Panc1 (cell line): Measurements from ENCODE around the gene EYS. TPM values are rescaled to one million over a fixed set of nuclear protein-coding genes. Genes with fewer than 3 reads are reported as not detected.

ENCODE experiments used
- ATAC-seq: fragments of 200-7000 bp; cut with Tn5 transposase; 2 replicates; pipeline ENCODE4 v1.9.1; 2020; ENCODE audit warnings: mild to moderate bottlenecking, moderate library complexity
- BruUV-seq: library from RNA; stranded (reverse); fragments of 400-500 nt; replicated peaks from 2 replicates; lab custom pipeline; 2021; lab: Mats Ljungman, UMichigan
- CTCF ChIA-PET: fragments of 300-600 bp; sonication (Branson Sonifier 250); formaldehyde crosslinking; loops from one replicate; lab custom pipeline; 2022; ENCODE audit warnings: antibody characterized with exemption; lab: Charles Lee
- POLR2A ChIA-PET: fragments of 300-600 bp; sonication (Branson Sonifier 250); formaldehyde crosslinking; loops from one replicate; lab custom pipeline; 2022; ENCODE audit warnings: antibody characterized with exemption; lab: Charles Lee
- DNase-seq: peaks from one replicate; pipeline ENCODE4 v3.0.0-alpha.2; 2010; ENCODE audit warnings: low read depth, low spot score
- H3K27ac ChIP-seq: 2 replicates; pipeline ENCODE4 v1.5.1; 2011; ENCODE audit warnings: mild to moderate bottlenecking, low read length, inconsistent platforms
- H3K27me3 ChIP-seq: fragments of 200-500 bp; sonication (Bioruptor generic); 2 replicates; pipeline ENCODE4 v1.6.0; 2014; ENCODE audit warnings: low read length, inconsistent platforms; ENCODE audit not compliant: control insufficient read depth, insufficient read depth
- H3K36me3 ChIP-seq: fragments of 200-500 bp; sonication (Bioruptor generic); 2 replicates; pipeline ENCODE4 v1.5.1; 2014; ENCODE audit warnings: inconsistent platforms, mild to moderate bottlenecking, low read length, moderate library complexity; ENCODE audit not compliant: control insufficient read depth, insufficient read depth
- H3K4me1 ChIP-seq: 2 replicates; pipeline ENCODE4 v1.5.1; 2011; ENCODE audit warnings: inconsistent platforms, mild to moderate bottlenecking, low read length, moderate library complexity; ENCODE audit not compliant: control insufficient read depth, insufficient read depth
- H3K4me3 ChIP-seq, 2 experiments: 2 replicates each; pipeline ENCODE4 v1.5.1; 2011 to 2012; ENCODE audit warnings: low read depth in 2 of 2, low read length in 2 of 2, mild to moderate bottlenecking in 2 of 2, inconsistent platforms in 1 of 2, moderate library complexity in 1 of 2
- H3K9me3 ChIP-seq: fragments of 200-500 bp; sonication (Bioruptor generic); 2 replicates; pipeline ENCODE4 v1.5.1; 2014; ENCODE audit warnings: low read depth, mild to moderate bottlenecking, inconsistent platforms, low read length, moderate library complexity; ENCODE audit not compliant: control insufficient read depth, insufficient read depth
- CTCF ChIP-seq: fragments of 450-650 bp; IDR thresholded peaks from 2 replicates; pipeline ENCODE4 v1.5.1; 2017; ENCODE audit warnings: mild to moderate bottlenecking
- POLR2AphosphoS5 ChIP-seq: IDR thresholded peaks from 2 replicates; pipeline ENCODE4 v1.6.1; 2012; ENCODE audit warnings: mild to moderate bottlenecking, low read depth, low read length, moderate library complexity
- REST ChIP-seq, 2 experiments: IDR thresholded peaks; 2 replicates each; pipeline ENCODE4 v1.6.1; 2011 to 2012; ENCODE audit warnings: low read depth in 2 of 2, control low read depth in 1 of 2, low read length in 1 of 2, mild to moderate bottlenecking in 1 of 2, moderate library complexity in 1 of 2; ENCODE audit not compliant: insufficient read depth in 1 of 2
- SIN3A ChIP-seq: IDR thresholded peaks from 2 replicates; pipeline ENCODE4 v1.6.1; 2012; ENCODE audit warnings: low read depth, mild to moderate bottlenecking, low read length, moderate library complexity, borderline replicate concordance; ENCODE audit not compliant: insufficient read depth
- TCF7L2 ChIP-seq: IDR thresholded peaks from 2 replicates; pipeline ENCODE4 v1.6.1; 2011; ENCODE audit warnings: mild to moderate bottlenecking, low read depth, low read length, inconsistent platforms
- in situ Hi-C: cut with HindIII; loops from 2 replicates; pipeline ENCODE4 v1.10.0; 2016; ENCODE audit warnings: low sequenced_read_pairs, low pct_unique_long_range_greater_than_20kb
- intact Hi-C: fragments of 100-400 bp; cut with micrococcal nuclease; formaldehyde crosslinking; loops from one replicate; pipeline ENCODE4 v1.10.0; 2022; ENCODE audit not compliant: unreplicated experiment
- total RNA-seq: library from RNA; stranded (reverse); gene quantifications from one replicate; pipeline ENCODE4 v1.2.1, GENCODE V29; 2021; ENCODE audit not compliant: unreplicated experiment

Gene EYS
- total RNA-seq, 1 experiment from 2014 or later, result not detected

- Histone ChIP-seq H3K4me3 (no peak overlapping the region), H3K9me3 (no peaks in the 10 kb centered on the region), H3K36me3 (no peaks in the 10 kb centered on the region), H3K4me1 (no peaks in the 10 kb centered on the region), H3K27me3 (no peaks in the 10 kb centered on the region), H3K27ac (no peak overlapping the region)
- intact Hi-C loops (no loop called here), in situ Hi-C loops (no loop called here)
- TF ChIP-seq CTCF, result no peak
- no peak for TF ChIP-seq SIN3A
- no peak for TF ChIP-seq REST (IDR thresholded peaks at IDR 0.05; ENCODE audit: insufficient read depth in 1 of 2, low read depth in 2 of 2, low read length in 1 of 2)
- no peak for TF ChIP-seq POLR2AphosphoS5
- TF ChIP-seq TCF7L2, result no peak
- no TSS peak for BruUV-seq
- DNase-seq (no peak), ATAC-seq (no peak)
- CTCF ChIA-PET, result no interaction called here
- POLR2A ChIA-PET, result no interaction called here
Observed at GRCh38 chr6:63788569-63788968, 1918.5 kb downstream of the EYS start.

- ATAC-seq (no peak), DNase-seq (no peak)
- no peaks in the 10 kb centered on the region for H3K4me1 ChIP-seq
- H3K27ac ChIP-seq, result no peak overlapping the region
- TF ChIP-seq SIN3A (no peak), TCF7L2 (no peak), REST (IDR thresholded peaks at IDR 0.05; ENCODE audit: insufficient read depth in 1 of 2, low read depth in 2 of 2, low read length in 1 of 2) (no peak), CTCF (no peak), POLR2AphosphoS5 (no peak)
- intact Hi-C loops, result no loop called here
- in situ Hi-C loops, result no loop called here
- no peaks in the 10 kb centered on the region for H3K9me3 ChIP-seq
- ChIA-PET POLR2A (no interaction called here), CTCF (interaction anchor here (0.6 kb wide), 1 partner anchor 188 kb away, joined by 3 read pairs; no protein-coding TSS in a partner anchor)
- H3K4me3 ChIP-seq, result no peak overlapping the region
- H3K27me3 ChIP-seq, result no peaks in the 10 kb centered on the region
- no peaks in the 10 kb centered on the region for H3K36me3 ChIP-seq
- no TSS peak for BruUV-seq
Observed at GRCh38 chr6:63787021-63787420, 1920.0 kb downstream of the EYS start.
